NB4 (cell line): ENCODE results near the gene GPS2.

Experiments used
- CTCF ChIP-seq: IDR thresholded peaks from one replicate; pipeline ENCODE4 v1.5.1; 2012; ENCODE audit warnings: low read depth, low read length
- MAX ChIP-seq: IDR thresholded peaks from 2 replicates; pipeline ENCODE4 v1.6.1; 2011; ENCODE audit warnings: low read depth, low read length

- TF ChIP-seq CTCF: no peak
- no peak for TF ChIP-seq MAX
These were observed 15.0 kb upstream of the GPS2 start for GRCh38 chr17:7329997-7330637.
